GM23248 (cell line): ENCODE measurements around the gene PAM. TPM values are rescaled to one million over a fixed set of nuclear protein-coding genes. Genes with fewer than 3 reads are reported as not detected.

Experiments used
- DNase-seq: peaks from one replicate; pipeline ENCODE4 v3.0.0-alpha.2; 2015
- H2AFZ ChIP-seq: fragments of 200-600 bp; sonication (generic); 2 replicates; pipeline ENCODE4 v1.6.1; 2016; ENCODE audit warnings: antibody characterized with exemption
- H3F3A ChIP-seq: fragments of 200-600 bp; sonication (generic); 2 replicates; pipeline ENCODE4 v1.6.1; 2016; ENCODE audit warnings: mild to moderate bottlenecking, antibody characterized with exemption, mixed run types; ENCODE audit not compliant: insufficient read depth
- H3K27ac ChIP-seq: fragments of 200-600 bp; sonication (generic); 2 replicates; pipeline ENCODE4 v1.5.1; 2016; ENCODE audit warnings: mild to moderate bottlenecking
- H3K27me3 ChIP-seq: fragments of 200-600 bp; sonication (generic); replicated peaks from 2 replicates; pipeline ENCODE4 v1.6.1; 2016; ENCODE audit warnings: mild to moderate bottlenecking; ENCODE audit not compliant: insufficient read depth
- H3K36me3 ChIP-seq: fragments of 200-600 bp; sonication (generic); 2 replicates; pipeline ENCODE4 v1.6.1; 2016; ENCODE audit warnings: low read depth, mild to moderate bottlenecking
- H3K4me1 ChIP-seq: fragments of 200-600 bp; sonication (generic); 2 replicates; pipeline ENCODE4 v1.6.1; 2016; ENCODE audit warnings: mild to moderate bottlenecking; ENCODE audit not compliant: insufficient read depth
- H3K4me2 ChIP-seq: fragments of 200-600 bp; sonication (generic); one replicate; pipeline ENCODE4 v1.6.1; 2016; ENCODE audit warnings: mild to moderate bottlenecking; ENCODE audit not compliant: unreplicated experiment
- H3K4me3 ChIP-seq: fragments of 200-600 bp; sonication (generic); 2 replicates; pipeline ENCODE4 v1.5.1; 2016; ENCODE audit warnings: mild to moderate bottlenecking
- H3K79me2 ChIP-seq: fragments of 200-600 bp; sonication (generic); 2 replicates; pipeline ENCODE4 v1.6.1; 2016; ENCODE audit warnings: mild to moderate bottlenecking; ENCODE audit not compliant: insufficient read depth
- H3K9ac ChIP-seq: fragments of 200-600 bp; sonication (generic); 2 replicates; pipeline ENCODE4 v1.6.1; 2016; ENCODE audit warnings: mild to moderate bottlenecking
- H3K9me2 ChIP-seq: fragments of 200-600 bp; sonication (generic); 2 replicates; pipeline ENCODE4 v1.6.1; 2016; ENCODE audit warnings: mixed run types, mild to moderate bottlenecking, moderate library complexity; ENCODE audit not compliant: insufficient read depth
- H3K9me3 ChIP-seq: fragments of 200-600 bp; sonication (generic); one replicate; pipeline ENCODE4 v1.6.1; 2017; ENCODE audit warnings: low read depth
- H4K20me1 ChIP-seq: fragments of 200-600 bp; sonication (generic); 2 replicates; pipeline ENCODE4 v1.6.0; 2016; ENCODE audit not compliant: insufficient read depth
- EZH2 ChIP-seq: fragments of 200-600 bp; sonication (generic); IDR thresholded peaks from 2 replicates; pipeline ENCODE4 v1.6.1; 2018; ENCODE audit warnings: antibody characterized with exemption, mild to moderate bottlenecking; ENCODE audit not compliant: insufficient read depth, poor library complexity, severe bottlenecking
- EZH2phosphoT487 ChIP-seq: fragments of 200-600 bp; sonication (generic); IDR thresholded peaks from 2 replicates; pipeline ENCODE4 v1.6.1; 2018; ENCODE audit warnings: antibody characterized with exemption, moderate library complexity, mild to moderate bottlenecking, low read depth; ENCODE audit not compliant: insufficient read depth
- WGBS, 2 experiments: methylation state at CpG; one replicate each; pipeline ENCODE4 v1.1.6; 2015 to 2017; ENCODE audit warnings: low lambda C conversion rate in 2 of 2, low coverage in 1 of 2; ENCODE audit errors: missing lambda C conversion rate in 2 of 2; 5-methylcytosine and 5-hydroxymethylcytosine counted together
- in situ Hi-C: fragments of 300-500 bp; cut with MboI; formaldehyde crosslinking; loops from 2 replicates; pipeline ENCODE4 v1.15.0; 2020
- polyA plus RNA-seq: library from polyadenylated mRNA; unstranded; fragments of >200 nt; fragmentation: Nextera tagmentation; extraction: Ambion mirVana; gene quantifications from 2 replicates; pipeline ENCODE4 v1.2.1, GENCODE V29; 2016
- total RNA-seq: library from RNA; depleted of rRNA; stranded (reverse); fragments of >200 nt; shearing (Covaris generic); gene quantifications from 2 replicates; pipeline ENCODE4 v1.2.3, GENCODE V29; 2014; rRNA removed

PAM gene
- total RNA-seq (460 and 499 TPM in 2 replicates), polyA plus RNA-seq (429 and 430 TPM in 2 replicates)

DNA sequence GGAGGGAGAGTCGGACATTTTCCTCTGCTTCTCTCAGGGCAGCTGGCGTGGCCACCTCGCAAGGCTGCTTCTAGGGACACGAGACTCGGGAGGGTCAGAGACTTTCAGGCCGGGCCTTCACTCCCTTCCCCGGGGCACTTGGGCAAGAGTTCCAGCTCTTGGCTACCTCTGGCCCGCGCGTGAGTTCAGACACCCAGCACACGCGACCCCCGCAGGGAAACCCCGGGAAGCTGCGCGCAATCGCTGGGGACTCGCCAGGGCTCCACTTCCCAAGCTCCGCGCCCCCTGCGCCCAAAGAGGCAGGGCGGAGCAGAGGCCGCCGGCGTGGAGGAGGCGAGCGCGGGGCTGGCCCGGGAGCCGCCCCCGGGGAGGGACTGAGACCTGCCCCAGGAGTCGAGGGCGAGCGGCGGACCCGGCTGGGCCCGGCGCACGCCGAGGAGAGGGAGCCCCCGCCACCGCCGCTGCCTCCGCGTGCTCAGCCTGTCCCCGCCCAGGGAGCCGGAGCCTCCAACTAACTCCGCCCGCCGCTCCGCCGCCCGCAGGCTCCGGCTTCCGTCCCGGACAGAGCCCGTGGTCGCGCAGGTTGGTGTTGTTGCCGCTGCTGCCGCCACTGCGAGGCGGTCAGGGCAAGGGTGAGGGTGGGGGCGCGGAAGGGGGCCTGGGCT is at the start of gene PAM:
Gene PAM, plus strand, starts transcription at position 539 of the 665 bp plus-strand sequence. CDS start 110,891 bp downstream, outside the sequence.
- DNase-seq = peak; percentile 90
- Histone ChIP-seq H3F3A (no peaks in the 10 kb centered on the region), H3K27me3 (no peaks in the 10 kb centered on the region), H3K27ac (peak within 1 kb of the TSS; percentile 60), H3K36me3 (no peaks in the 10 kb centered on the region), H3K9me2 (no peaks in the 10 kb centered on the region), H3K4me3 (peak within 1 kb of the TSS; percentile 93), H3K79me2 (peaks cover 46% of the 10 kb centered on the region), H3K9ac (peak within 1 kb of the TSS; percentile 88), H2AFZ (peak within 1 kb of the TSS; percentile 93), H3K4me1 (peaks cover 25% of the 10 kb centered on the region), H3K4me2 (peak within 1 kb of the TSS; percentile 97), H3K9me3 (no peaks in the 10 kb centered on the region), H4K20me1 (no peaks in the 10 kb centered on the region)
- in situ Hi-C loops = no loop called here
- 0 to 1% methylated on average over 35 to 49 of the region's 65 CpGs for WGBS, 2 experiments
- no peak for TF ChIP-seq EZH2phosphoT487
- TF ChIP-seq EZH2 = no peak

GRCh38 chr5:102711525-102712385 is 43.4 kb upstream of the PAM start:
- H3K9me2 ChIP-seq = no peaks in the 10 kb centered on the region; the same call in 1 of the 2 replicates
- no peak overlapping the region for H3K4me3 ChIP-seq
- TF ChIP-seq EZH2phosphoT487 (no peak), EZH2 (no peak)
- in situ Hi-C loops = no loop called here
- peak; percentile 36 for DNase-seq
- H3K4me1 ChIP-seq = peaks cover 27% of the 10 kb centered on the region
- H2AFZ ChIP-seq = no peak overlapping the region
- H3K9ac ChIP-seq = no peak overlapping the region
- no peaks in the 10 kb centered on the region for H3K79me2 ChIP-seq
- no peak overlapping the region for H3K27ac ChIP-seq
- H3K4me2 ChIP-seq = no peak overlapping the region
- WGBS, 2 experiments = 88 to 89% methylated on average over 8 of the region's 8 CpGs
- H4K20me1 ChIP-seq = no peaks in the 10 kb centered on the region
- no peaks in the 10 kb centered on the region for H3K36me3 ChIP-seq
- H3F3A ChIP-seq = peaks cover 30% of the 10 kb centered on the region
- H3K27me3 ChIP-seq = no peaks in the 10 kb centered on the region
- no peaks in the 10 kb centered on the region for H3K9me3 ChIP-seq

DNA sequence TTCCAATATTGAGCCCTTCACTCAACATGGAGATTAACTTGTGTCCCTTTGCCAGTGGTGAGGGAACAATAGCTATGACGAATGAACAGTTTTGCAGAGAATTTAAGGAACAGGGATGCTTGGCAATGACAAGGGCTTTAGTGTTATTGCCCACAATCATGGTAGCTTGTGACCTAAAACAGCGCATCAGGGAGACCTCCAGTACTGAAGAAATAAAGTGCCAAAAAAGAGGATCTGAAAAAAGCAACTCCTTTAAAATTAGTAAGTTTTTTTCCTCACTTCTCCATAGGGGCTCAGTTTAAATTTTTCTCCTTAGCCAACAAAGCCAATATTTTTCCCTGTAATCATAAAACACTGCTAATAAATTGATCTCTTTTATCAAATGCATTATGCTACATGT is 41.8 kb upstream of the PAM start:
- no peak overlapping the region for H3K4me3 ChIP-seq
- H2AFZ ChIP-seq = no peak overlapping the region
- WGBS, 2 experiments = 97 to 98% methylated on average over 2 of the region's 2 CpGs
- peaks cover 30% of the 10 kb centered on the region for H3K4me1 ChIP-seq
- DNase-seq = no peak
- no peaks in the 10 kb centered on the region for H4K20me1 ChIP-seq
- H3K4me2 ChIP-seq = no peak overlapping the region
- no peaks in the 10 kb centered on the region for H3K36me3 ChIP-seq
- in situ Hi-C loops = no loop called here
- no peaks in the 10 kb centered on the region for H3K79me2 ChIP-seq
- H3F3A ChIP-seq = peaks cover 30% of the 10 kb centered on the region
- no peak for TF ChIP-seq EZH2
- no peak for TF ChIP-seq EZH2phosphoT487
- no peak overlapping the region for H3K27ac ChIP-seq
- no peak overlapping the region for H3K9ac ChIP-seq
- no peaks in the 10 kb centered on the region for H3K27me3 ChIP-seq
- no peaks in the 10 kb centered on the region; the same call in 1 of the 2 replicates for H3K9me2 ChIP-seq
- H3K9me3 ChIP-seq = no peaks in the 10 kb centered on the region

- H3K4me2 ChIP-seq = no peak overlapping the region
- TF ChIP-seq EZH2 (no peak), EZH2phosphoT487 (no peak)
- no peak overlapping the region for H3K9ac ChIP-seq
- H3K9me3 ChIP-seq = no peaks in the 10 kb centered on the region
- peaks cover 35% of the 10 kb centered on the region for H3K4me1 ChIP-seq
- no peak overlapping the region for H3K4me3 ChIP-seq
- in situ Hi-C loops = no loop called here
- no peaks in the 10 kb centered on the region for H3K36me3 ChIP-seq
- H3K27me3 ChIP-seq = no peaks in the 10 kb centered on the region
- H3F3A ChIP-seq = peaks cover 30% of the 10 kb centered on the region
- no peaks in the 10 kb centered on the region for H3K79me2 ChIP-seq
- H4K20me1 ChIP-seq = no peaks in the 10 kb centered on the region
- no peaks in the 10 kb centered on the region; the same call in 1 of the 2 replicates for H3K9me2 ChIP-seq
- whole genome bisulfite sequencing, 2 experiments = 86% methylated on average over 6 of the region's 6 CpGs
- peak; percentile 26 for DNase-seq
- H2AFZ ChIP-seq = no peak overlapping the region
- no peak overlapping the region for H3K27ac ChIP-seq
These were observed 41.3 kb upstream of the PAM start for GRCh38 chr5:102713682-102714231.
